Omental fat pad (tissue), 4 donors: Measurements from ENCODE around the gene SLC35F3. TPM values are rescaled to one million over a fixed set of nuclear protein-coding genes. Genes with fewer than 3 reads are reported as not detected.
"Not testable (repeated sequence)": the region's sequence is repeated elsewhere in the genome, so short reads cannot be mapped to it uniquely, and the experiment has no call there.

Experiments used
- ATAC-seq: fragments of 150-250 bp; one replicate; pipeline ENCODE4 v1.9.1; 2016; ENCODE audit warnings: mild to moderate bottlenecking, moderate library complexity; ENCODE audit not compliant: low FRiP score
- DNase-seq: peaks from one replicate; pipeline ENCODE4 v3.0.0-alpha.2; 2019; ENCODE audit warnings: low spot score
- total RNA-seq, 4 donors: library from RNA; depleted of rRNA; stranded (reverse); fragments of >200 nt; gene quantifications; one replicate each; pipeline ENCODE4 v1.1.0, GENCODE V29; 2016
- TF ChIP-seq, protein P1 (sequence below), 3 donors: fragments of 450-650 bp; IDR thresholded peaks; one replicate each; pipeline ENCODE4 v1.5.1; 2016 to 2017; ENCODE audit warnings: antibody characterized with exemption in 3 of 3, mild to moderate bottlenecking in 3 of 3, moderate library complexity in 2 of 3

SLC35F3 gene
- total RNA-seq, 4 donors from 2014 or later = 0.09 TPM; not detected in 3

GRCh38 chr1:234239515-234239914, 335.0 kb downstream of the SLC35F3 start:
- ATAC-seq (no peak), DNase-seq (no peak)

DNA sequence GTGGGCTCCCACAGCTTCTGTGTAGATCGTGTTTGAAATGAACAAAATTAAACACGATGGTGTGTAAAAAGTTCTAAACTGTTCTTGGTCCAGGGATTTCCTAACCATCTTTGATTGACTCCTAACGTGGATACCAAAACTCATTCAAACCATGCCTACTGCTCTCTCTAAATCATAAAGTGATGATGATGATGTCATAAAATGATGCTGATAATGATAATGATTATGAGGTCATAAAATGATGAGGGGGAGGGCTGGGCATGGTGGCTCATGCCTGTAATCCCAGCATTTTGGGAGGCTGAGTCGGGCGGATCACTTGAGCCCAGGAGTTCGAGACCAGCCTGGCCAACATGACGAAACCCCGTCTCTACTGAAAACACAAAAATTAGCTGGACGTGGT, 335.5 kb downstream of the SLC35F3 start:
- ATAC-seq (no peak), DNase-seq (no peak)
- TF ChIP-seq, protein P1, sequence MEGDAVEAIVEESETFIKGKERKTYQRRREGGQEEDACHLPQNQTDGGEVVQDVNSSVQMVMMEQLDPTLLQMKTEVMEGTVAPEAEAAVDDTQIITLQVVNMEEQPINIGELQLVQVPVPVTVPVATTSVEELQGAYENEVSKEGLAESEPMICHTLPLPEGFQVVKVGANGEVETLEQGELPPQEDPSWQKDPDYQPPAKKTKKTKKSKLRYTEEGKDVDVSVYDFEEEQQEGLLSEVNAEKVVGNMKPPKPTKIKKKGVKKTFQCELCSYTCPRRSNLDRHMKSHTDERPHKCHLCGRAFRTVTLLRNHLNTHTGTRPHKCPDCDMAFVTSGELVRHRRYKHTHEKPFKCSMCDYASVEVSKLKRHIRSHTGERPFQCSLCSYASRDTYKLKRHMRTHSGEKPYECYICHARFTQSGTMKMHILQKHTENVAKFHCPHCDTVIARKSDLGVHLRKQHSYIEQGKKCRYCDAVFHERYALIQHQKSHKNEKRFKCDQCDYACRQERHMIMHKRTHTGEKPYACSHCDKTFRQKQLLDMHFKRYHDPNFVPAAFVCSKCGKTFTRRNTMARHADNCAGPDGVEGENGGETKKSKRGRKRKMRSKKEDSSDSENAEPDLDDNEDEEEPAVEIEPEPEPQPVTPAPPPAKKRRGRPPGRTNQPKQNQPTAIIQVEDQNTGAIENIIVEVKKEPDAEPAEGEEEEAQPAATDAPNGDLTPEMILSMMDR (IDR thresholded peaks at IDR 0.05) = no peak

More at GRCh38 chr1:234239515-234239914, 335.0 kb downstream of the SLC35F3 start:
- TF ChIP-seq, protein P1 (IDR thresholded peaks at IDR 0.05) = no peak

DNA sequence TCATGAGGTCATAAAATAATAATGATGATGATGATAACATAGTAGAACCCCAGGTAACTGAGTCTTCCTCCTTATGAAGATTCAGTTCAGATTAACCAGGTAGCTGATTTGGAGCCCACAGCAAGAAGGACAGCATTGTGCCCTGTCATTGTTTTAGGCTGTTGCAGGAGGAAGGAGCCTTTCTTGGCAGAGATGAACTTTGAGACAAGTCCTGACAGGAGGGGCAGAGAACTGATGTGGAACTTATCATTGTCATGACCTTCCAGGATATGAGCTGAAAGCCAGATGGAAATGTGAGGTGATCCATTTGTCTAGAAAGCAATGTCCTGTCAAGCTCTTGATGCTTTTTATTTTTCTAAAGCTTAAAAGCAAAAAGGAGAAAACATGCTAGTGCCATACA, 336.2 kb downstream of the SLC35F3 start:
- TF ChIP-seq, protein P1 (IDR thresholded peaks at IDR 0.05) = no peak
- ATAC-seq = no peak
- no peak for DNase-seq

DNA sequence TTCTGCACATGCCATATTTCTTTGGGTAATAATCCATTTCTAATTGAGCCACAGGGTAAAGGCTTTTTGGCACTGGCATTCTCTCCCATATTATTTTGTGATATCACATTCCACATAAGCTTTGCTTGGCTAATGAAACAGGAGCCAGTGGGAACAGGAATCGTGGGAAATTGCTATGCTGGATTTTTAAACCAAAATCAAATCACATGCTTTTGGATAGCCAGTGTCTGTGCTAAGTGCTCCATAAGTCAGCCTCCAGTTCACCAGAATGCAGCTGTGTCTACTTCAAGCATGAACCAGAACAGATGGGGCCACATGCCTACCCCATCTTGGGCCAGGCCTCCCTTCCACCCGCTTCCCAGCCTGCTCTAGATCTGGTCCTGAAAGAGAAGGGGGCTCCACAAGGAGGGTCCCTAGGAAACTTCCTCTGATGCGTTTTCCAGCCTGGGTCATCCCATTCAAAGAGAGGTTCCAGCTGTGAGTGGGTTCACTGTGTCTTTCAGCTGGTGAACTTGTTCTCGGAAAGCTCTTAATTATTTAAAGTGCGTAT, 337.5 kb downstream of the SLC35F3 start:
- ATAC-seq (no peak), DNase-seq (no peak)
- TF ChIP-seq, protein P1 (IDR thresholded peaks at IDR 0.05) = no peak

- TF ChIP-seq, protein P1 (IDR thresholded peaks at IDR 0.05) = no peak
- ATAC-seq = no peak
- no peak for DNase-seq
Observed at GRCh38 chr1:234243521-234244260, 339.2 kb downstream of the SLC35F3 start.

DNA sequence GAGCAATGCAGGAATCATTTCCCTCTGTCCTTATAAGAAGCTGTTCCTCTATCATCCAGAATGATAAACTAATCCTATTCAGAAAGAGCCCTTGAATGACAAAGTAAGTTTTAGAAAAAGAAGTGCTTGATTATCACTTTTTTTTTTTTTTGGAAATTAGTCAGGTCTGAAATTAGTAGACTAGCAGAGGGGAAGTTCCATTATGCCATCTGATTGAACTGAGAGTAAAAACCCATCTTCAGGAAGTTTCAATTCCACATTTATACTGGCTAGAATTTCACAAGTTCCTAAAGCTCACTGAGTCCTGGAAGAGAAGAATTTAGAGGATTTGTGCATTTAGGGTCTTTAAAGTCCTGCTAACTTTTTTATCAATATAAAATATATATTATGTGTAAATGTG, 340.0 kb downstream of the SLC35F3 start:
- no peak for DNase-seq
- ATAC-seq = no peak
- TF ChIP-seq, protein P1 (IDR thresholded peaks at IDR 0.05) = no peak

DNA sequence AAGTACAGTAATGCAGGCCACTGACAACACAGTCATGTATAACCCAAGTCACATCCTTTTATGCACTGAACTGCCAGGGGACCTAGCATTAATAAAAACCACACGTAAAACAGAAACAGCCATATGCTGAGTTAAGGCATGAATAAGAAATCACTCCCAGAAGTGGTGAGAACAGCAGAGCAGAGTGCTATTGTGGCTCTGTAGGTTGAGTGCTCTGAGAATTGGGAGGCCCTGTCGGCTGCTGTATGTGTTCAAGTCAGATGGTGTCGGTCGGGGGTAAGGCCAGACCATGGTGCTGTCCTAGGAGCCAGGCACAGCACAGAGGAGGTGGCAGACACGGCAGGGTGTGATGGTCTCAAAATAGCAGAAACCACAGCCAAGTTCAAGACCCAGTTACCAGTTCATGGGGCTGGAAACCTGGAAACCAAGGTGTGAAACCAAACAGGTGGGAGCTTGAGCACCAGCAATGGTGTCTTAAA, 342.2 kb downstream of the SLC35F3 start:
- DNase-seq (no peak), ATAC-seq (no peak)
- TF ChIP-seq, protein P1 (IDR thresholded peaks at IDR 0.05) = no peak

GRCh38 chr1:234247746-234248145, 343.3 kb downstream of the SLC35F3 start:
- not testable (repeated sequence) for DNase-seq, ATAC-seq
